Activated T-helper 17 cell treated with anti-CD3 and anti-CD28 coated beads, Interleukin-2, amount 50 U/mL, for 72 hours (primary cell): ENCODE data around the gene PDIA2. TPM values are rescaled to one million over a fixed set of nuclear protein-coding genes. Genes with fewer than 3 reads are reported as not detected.
A peak's percentile ranks its signal among the peaks of the same experiment; 100 is the strongest.
"Not testable (repeated sequence)": the region's sequence is repeated elsewhere in the genome, so short reads cannot be mapped to it uniquely, and the experiment has no call there.

Source experiments
- ATAC-seq: fragments of 150-1000 bp; cut with Tn5 transposase; replicated peaks from 2 replicates; pipeline ENCODE4 v1.10.0; 2021; ENCODE audit warnings: mild to moderate bottlenecking, moderate library complexity
- H3K27ac Mint-ChIP-seq: one replicate; pipeline ENCODE4 v1.8.0; 2022; ENCODE audit warnings: mixed read lengths
- H3K27me3 Mint-ChIP-seq: one replicate; pipeline ENCODE4 v1.8.0; 2022; ENCODE audit warnings: mixed read lengths
- H3K36me3 Mint-ChIP-seq: one replicate; pipeline ENCODE4 v1.8.0; 2022; ENCODE audit warnings: low read depth, mild to moderate bottlenecking, mixed read lengths
- H3K4me1 Mint-ChIP-seq: one replicate; pipeline ENCODE4 v1.8.0; 2022; ENCODE audit warnings: mixed read lengths
- H3K4me3 Mint-ChIP-seq: one replicate; pipeline ENCODE4 v1.8.0; 2022; ENCODE audit warnings: mild to moderate bottlenecking, mixed read lengths
- H3K9me3 Mint-ChIP-seq: one replicate; pipeline ENCODE4 v1.8.0; 2022; ENCODE audit warnings: mixed read lengths
- total RNA-seq, 2 donors: library from RNA; stranded (reverse); gene quantifications; one replicate each; pipeline ENCODE4 v1.2.3, GENCODE V29; 2022

The PDIA2 gene
- total RNA-seq, 2 donors from 2014 or later, result not detected

GRCh38 chr16:314795-315299 lies 31.9 kb downstream of the PDIA2 start:
- Mint-ChIP-seq H3K36me3 (peaks cover 41% of the 10 kb centered on the region), H3K27me3 (no peaks in the 10 kb centered on the region), H3K4me1 (peaks cover 13% of the 10 kb centered on the region), H3K4me3 (no peak overlapping the region), H3K9me3 (no peaks in the 10 kb centered on the region), H3K27ac (no peak overlapping the region)
- ATAC-seq, result no peak

- peaks cover 40% of the 10 kb centered on the region for H3K36me3 Mint-ChIP-seq
- H3K27ac Mint-ChIP-seq, result no peak overlapping the region
- H3K4me3 Mint-ChIP-seq, result no peak overlapping the region
- H3K4me1 Mint-ChIP-seq, result peaks cover 18% of the 10 kb centered on the region
- H3K9me3 Mint-ChIP-seq, result no peaks in the 10 kb centered on the region
- ATAC-seq, result no peak
- no peaks in the 10 kb centered on the region for H3K27me3 Mint-ChIP-seq
Measured at GRCh38 chr16:316741-317464, 33.9 kb downstream of the PDIA2 start.

- Mint-ChIP-seq H3K27me3 (no peaks in the 10 kb centered on the region), H3K27ac (no peak overlapping the region), H3K4me3 (no peak overlapping the region), H3K9me3 (no peaks in the 10 kb centered on the region), H3K36me3 (peaks cover 35% of the 10 kb centered on the region), H3K4me1 (peaks cover 18% of the 10 kb centered on the region)
- ATAC-seq, result no peak
Measured at GRCh38 chr16:317583-317982, 34.6 kb downstream of the PDIA2 start.

GRCh38 chr16:318628-319027 lies 35.7 kb downstream of the PDIA2 start:
- peaks cover 27% of the 10 kb centered on the region for H3K36me3 Mint-ChIP-seq
- no peak overlapping the region for H3K4me3 Mint-ChIP-seq
- H3K9me3 Mint-ChIP-seq, result no peaks in the 10 kb centered on the region
- H3K4me1 Mint-ChIP-seq, result peaks cover 18% of the 10 kb centered on the region
- no peak overlapping the region for H3K27ac Mint-ChIP-seq
- no peak for ATAC-seq
- H3K27me3 Mint-ChIP-seq, result no peaks in the 10 kb centered on the region

- Mint-ChIP-seq H3K4me1 (peaks cover 19% of the 10 kb centered on the region), H3K27me3 (no peaks in the 10 kb centered on the region), H3K27ac (no peak overlapping the region), H3K9me3 (no peaks in the 10 kb centered on the region), H3K4me3 (no peak overlapping the region), H3K36me3 (peaks cover 21% of the 10 kb centered on the region)
- no peak for ATAC-seq
Measured at GRCh38 chr16:320206-320605, 37.2 kb downstream of the PDIA2 start.

GRCh38 chr16:321532-321931 lies 38.6 kb downstream of the PDIA2 start:
- peaks cover 19% of the 10 kb centered on the region for H3K36me3 Mint-ChIP-seq
- H3K4me1 Mint-ChIP-seq, result peaks cover 23% of the 10 kb centered on the region
- no peaks in the 10 kb centered on the region for H3K27me3 Mint-ChIP-seq
- no peaks in the 10 kb centered on the region for H3K9me3 Mint-ChIP-seq
- H3K27ac Mint-ChIP-seq, result no peak overlapping the region
- no peak overlapping the region for H3K4me3 Mint-ChIP-seq
- ATAC-seq, result no peak

GRCh38 chr16:322476-323143 lies 39.6 kb downstream of the PDIA2 start:
- Mint-ChIP-seq H3K27me3 (no peaks in the 10 kb centered on the region), H3K4me3 (no peak overlapping the region), H3K9me3 (no peaks in the 10 kb centered on the region), H3K27ac (no peak overlapping the region), H3K4me1 (peaks cover 28% of the 10 kb centered on the region), H3K36me3 (peaks cover 19% of the 10 kb centered on the region)
- ATAC-seq, result no peak

GRCh38 chr16:324201-324450 lies 41.2 kb downstream of the PDIA2 start:
- peak overlapping the region; percentile 67 for H3K4me3 Mint-ChIP-seq
- peaks cover 9% of the 10 kb centered on the region for H3K36me3 Mint-ChIP-seq
- H3K27ac Mint-ChIP-seq, result no peak overlapping the region

GRCh38 chr16:324451-325334 lies 41.7 kb downstream of the PDIA2 start:
- H3K36me3 Mint-ChIP-seq, result peaks cover 6% of the 10 kb centered on the region
- peak; percentile 11 for ATAC-seq
- H3K27me3 Mint-ChIP-seq, result no peaks in the 10 kb centered on the region
- no peaks in the 10 kb centered on the region for H3K9me3 Mint-ChIP-seq
- H3K27ac Mint-ChIP-seq, result no peak overlapping the region
- H3K4me1 Mint-ChIP-seq, result peaks cover 23% of the 10 kb centered on the region
- H3K4me3 Mint-ChIP-seq, result peak overlapping the region; percentile 67

More at GRCh38 chr16:324201-324450, 41.2 kb downstream of the PDIA2 start:
- H3K27me3 Mint-ChIP-seq, result no peaks in the 10 kb centered on the region
- peaks cover 25% of the 10 kb centered on the region for H3K4me1 Mint-ChIP-seq
- ATAC-seq, result no peak
- no peaks in the 10 kb centered on the region for H3K9me3 Mint-ChIP-seq

- H3K4me3 Mint-ChIP-seq, result peak overlapping the region; percentile 67
- H3K27ac Mint-ChIP-seq, result no peak overlapping the region
- H3K36me3 Mint-ChIP-seq, result peaks cover 6% of the 10 kb centered on the region
- H3K4me1 Mint-ChIP-seq, result peaks cover 22% of the 10 kb centered on the region
- H3K27me3 Mint-ChIP-seq, result no peaks in the 10 kb centered on the region
- H3K9me3 Mint-ChIP-seq, result no peaks in the 10 kb centered on the region
- no peak for ATAC-seq
Measured at GRCh38 chr16:325375-326145, 42.6 kb downstream of the PDIA2 start.

GRCh38 chr16:330741-331140 lies 47.8 kb downstream of the PDIA2 start:
- H3K27ac Mint-ChIP-seq, result no peak overlapping the region
- no peak for ATAC-seq
- H3K27me3 Mint-ChIP-seq, result no peaks in the 10 kb centered on the region
- peaks cover 40% of the 10 kb centered on the region for H3K4me1 Mint-ChIP-seq
- no peak overlapping the region for H3K4me3 Mint-ChIP-seq
- H3K36me3 Mint-ChIP-seq, result peaks cover 13% of the 10 kb centered on the region
- H3K9me3 Mint-ChIP-seq, result no peaks in the 10 kb centered on the region

- not testable (repeated sequence) for H3K9me3 Mint-ChIP-seq, H3K27me3 Mint-ChIP-seq, H3K4me3 Mint-ChIP-seq, H3K27ac Mint-ChIP-seq, ATAC-seq
- peaks cover 13% of the 10 kb centered on the region for H3K36me3 Mint-ChIP-seq
- H3K4me1 Mint-ChIP-seq, result peaks cover 43% of the 10 kb centered on the region
Measured at GRCh38 chr16:331181-331814, 48.3 kb downstream of the PDIA2 start.

- Mint-ChIP-seq H3K36me3 (peaks cover 13% of the 10 kb centered on the region), H3K27me3 (no peaks in the 10 kb centered on the region), H3K4me1 (peaks cover 37% of the 10 kb centered on the region), H3K27ac (no peak overlapping the region), H3K4me3 (no peak overlapping the region), H3K9me3 (no peaks in the 10 kb centered on the region)
- no peak for ATAC-seq
Measured at GRCh38 chr16:333406-334094, 50.6 kb downstream of the PDIA2 start.
